Measurements from ENCODE around the gene PDE11A.

DNA sequence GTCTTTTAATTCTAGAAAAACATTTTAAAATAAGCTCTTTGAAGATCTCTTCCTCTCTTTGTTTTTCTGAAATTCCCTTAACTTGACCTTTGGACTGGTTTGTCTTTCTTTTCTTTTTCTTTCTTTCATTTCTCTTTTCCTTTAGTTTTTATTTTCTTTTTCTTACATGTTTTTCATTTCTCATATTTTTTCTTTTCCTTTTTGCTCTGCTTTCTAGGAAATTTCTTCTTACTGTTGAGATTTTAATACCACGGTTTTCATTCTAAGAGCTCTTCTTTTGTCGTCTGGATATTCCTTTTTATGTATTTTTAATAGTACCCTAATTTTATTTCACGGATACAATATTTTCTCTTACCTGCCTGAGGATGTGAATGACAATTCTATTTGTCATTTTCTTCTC, 342.2 kb downstream of the PDE11A start:
- TF ChIP-seq CTCF (IDR thresholded peaks at IDR 0.05) (no peak), EP300 (IDR thresholded peaks at IDR 0.05) (no peak), POLR2AphosphoS5 (IDR thresholded peaks at IDR 0.05) (no peak)
